ENCODE results near the gene OR6S1.
"Not testable (repeated sequence)": the region's sequence is repeated elsewhere in the genome, so short reads cannot be mapped to it uniquely, and the experiment has no call there.

GRCh38 chr14:20666400-20666961, 25.0 kb upstream of the OR6S1 start:
- TF ChIP-seq POLR2A (IDR thresholded peaks at IDR 0.05) = not testable (repeated sequence)
- TF ChIP-seq, protein P1, sequence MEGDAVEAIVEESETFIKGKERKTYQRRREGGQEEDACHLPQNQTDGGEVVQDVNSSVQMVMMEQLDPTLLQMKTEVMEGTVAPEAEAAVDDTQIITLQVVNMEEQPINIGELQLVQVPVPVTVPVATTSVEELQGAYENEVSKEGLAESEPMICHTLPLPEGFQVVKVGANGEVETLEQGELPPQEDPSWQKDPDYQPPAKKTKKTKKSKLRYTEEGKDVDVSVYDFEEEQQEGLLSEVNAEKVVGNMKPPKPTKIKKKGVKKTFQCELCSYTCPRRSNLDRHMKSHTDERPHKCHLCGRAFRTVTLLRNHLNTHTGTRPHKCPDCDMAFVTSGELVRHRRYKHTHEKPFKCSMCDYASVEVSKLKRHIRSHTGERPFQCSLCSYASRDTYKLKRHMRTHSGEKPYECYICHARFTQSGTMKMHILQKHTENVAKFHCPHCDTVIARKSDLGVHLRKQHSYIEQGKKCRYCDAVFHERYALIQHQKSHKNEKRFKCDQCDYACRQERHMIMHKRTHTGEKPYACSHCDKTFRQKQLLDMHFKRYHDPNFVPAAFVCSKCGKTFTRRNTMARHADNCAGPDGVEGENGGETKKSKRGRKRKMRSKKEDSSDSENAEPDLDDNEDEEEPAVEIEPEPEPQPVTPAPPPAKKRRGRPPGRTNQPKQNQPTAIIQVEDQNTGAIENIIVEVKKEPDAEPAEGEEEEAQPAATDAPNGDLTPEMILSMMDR (IDR thresholded peaks at IDR 0.05) = not testable (repeated sequence)
